Stimulated activated CD4-positive, alpha-beta T cell treated with anti-CD3 and anti-CD28 coated beads, Interleukin-2, amount 100 ng/mL, for 48 hours (primary cell): ENCODE data around the gene DTNBP1.

Source experiments
- DNase-seq, 2 donors: peaks; one replicate each; pipeline ENCODE4 v3.0.0-alpha.2; 2020

DTNBP1 gene

GRCh38 chr6:15623276-15624116, 39.3 kb downstream of the DTNBP1 start:
- DNase-seq, result no peak

- no peak for DNase-seq
These were observed 40.6 kb downstream of the DTNBP1 start for GRCh38 chr6:15622045-15622740.

- no peak for DNase-seq
These were observed 41.4 kb downstream of the DTNBP1 start for GRCh38 chr6:15621203-15622044.

- no peak for DNase-seq
These were observed 42.2 kb downstream of the DTNBP1 start for GRCh38 chr6:15620611-15621010.

GRCh38 chr6:15619330-15619729, 43.5 kb downstream of the DTNBP1 start:
- no peak for DNase-seq

GRCh38 chr6:15618685-15619084, 44.1 kb downstream of the DTNBP1 start:
- DNase-seq, result no peak

- no peak for DNase-seq
These were observed 46.6 kb downstream of the DTNBP1 start for GRCh38 chr6:15616261-15616660.

GRCh38 chr6:15615802-15616201, 47.0 kb downstream of the DTNBP1 start:
- DNase-seq, result no peak

GRCh38 chr6:15614277-15614676, 48.6 kb downstream of the DTNBP1 start:
- no peak for DNase-seq

GRCh38 chr6:15608396-15608795, 54.4 kb downstream of the DTNBP1 start:
- no peak for DNase-seq

- no peak for DNase-seq
These were observed 55.2 kb downstream of the DTNBP1 start for GRCh38 chr6:15607603-15608002.

GRCh38 chr6:15606347-15606746, 56.5 kb downstream of the DTNBP1 start:
- no peak for DNase-seq

GRCh38 chr6:15604843-15605242, 58.0 kb downstream of the DTNBP1 start:
- DNase-seq, result no peak

GRCh38 chr6:15602154-15602553, 60.7 kb downstream of the DTNBP1 start:
- no peak for DNase-seq

GRCh38 chr6:15598273-15598798, 64.5 kb downstream of the DTNBP1 start:
- DNase-seq, result no peak

- DNase-seq, result no peak
These were observed 66.5 kb downstream of the DTNBP1 start for GRCh38 chr6:15596186-15596896.

- DNase-seq, result no peak
These were observed 67.2 kb downstream of the DTNBP1 start for GRCh38 chr6:15595461-15596173.

GRCh38 chr6:15594512-15595259, 68.1 kb downstream of the DTNBP1 start:
- no peak for DNase-seq

GRCh38 chr6:15593798-15594197, 69.0 kb downstream of the DTNBP1 start:
- DNase-seq, result no peak

- DNase-seq, result no peak
These were observed 70.2 kb downstream of the DTNBP1 start for GRCh38 chr6:15592610-15593009.
